ENCODE data around the gene NCKAP5L.
A peak's percentile ranks its signal among the peaks of the same experiment; 100 is the strongest.

NCKAP5L gene

GRCh38 chr12:49750027-49750995, 77.9 kb downstream of the NCKAP5L start:
- DNase-seq, result peak; percentile 80 to 93
- TF ChIP-seq POLR2A (IDR thresholded peaks at IDR 0.05; ENCODE audit: low read length) (no peak), GATA1 (IDR thresholded peaks at IDR 0.05; ENCODE audit: low read depth, low read length) (no peak)

DNA sequence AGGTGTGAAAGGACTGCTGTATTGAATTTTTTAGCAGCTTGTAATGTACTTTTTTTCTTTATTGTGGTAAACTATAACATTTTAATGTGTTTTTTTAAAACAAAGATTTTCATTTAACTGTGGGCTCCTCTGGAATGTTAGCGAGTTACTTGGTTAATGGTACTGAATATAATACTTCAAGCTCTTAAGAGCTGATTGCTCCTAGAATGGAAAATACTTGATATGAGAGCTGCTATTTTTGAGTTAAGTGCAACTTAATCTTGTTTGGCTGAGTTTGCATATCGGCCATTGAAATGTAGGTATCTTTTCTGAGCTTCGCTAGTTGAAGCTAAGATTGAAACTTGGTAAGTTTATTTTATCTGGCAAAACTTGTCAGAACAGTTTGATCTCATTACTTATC, 79.4 kb downstream of the NCKAP5L start:
- TF ChIP-seq GATA1 (IDR thresholded peaks at IDR 0.05; ENCODE audit: low read depth, low read length) (no peak), POLR2A (IDR thresholded peaks at IDR 0.05; ENCODE audit: low read length) (no peak)
- DNase-seq, result peak in 1 of 2 experiments; percentile 51

DNA sequence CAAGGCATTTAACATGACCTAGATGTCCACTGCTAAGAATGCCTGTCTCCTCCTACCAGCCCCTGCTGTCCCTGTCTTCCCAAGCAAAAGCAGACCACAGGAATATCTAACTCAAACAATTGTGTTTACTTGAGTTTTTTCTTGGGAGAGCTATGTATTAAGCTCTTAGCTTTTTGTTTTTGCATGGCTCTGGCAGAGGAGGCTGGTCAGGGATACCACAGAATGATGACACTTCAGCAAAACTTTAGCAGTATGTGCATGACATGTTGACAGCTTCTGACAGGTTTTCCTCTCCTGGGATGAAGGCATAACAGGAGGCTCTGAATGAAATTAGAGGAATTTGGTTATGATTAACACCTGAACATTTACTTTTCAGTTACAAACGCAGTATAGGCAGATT, 79.9 kb downstream of the NCKAP5L start:
- DNase-seq, result peak in 1 of 2 experiments; percentile 66
- TF ChIP-seq GATA1 (IDR thresholded peaks at IDR 0.05; ENCODE audit: low read depth, low read length) (no peak), POLR2A (IDR thresholded peaks at IDR 0.05; ENCODE audit: low read length) (no peak)

- TF ChIP-seq POLR2A (IDR thresholded peaks at IDR 0.05; ENCODE audit: low read length) (no peak), GATA1 (IDR thresholded peaks at IDR 0.05; ENCODE audit: low read depth, low read length) (no peak)
- peak; percentile 17 to 44 for DNase-seq
Observed at GRCh38 chr12:49744363-49744885, 83.8 kb downstream of the NCKAP5L start.

GRCh38 chr12:49741882-49742620, 86.2 kb downstream of the NCKAP5L start:
- DNase-seq, result peak; percentile 94 to 97
- no peak for TF ChIP-seq GATA1 (IDR thresholded peaks at IDR 0.05; ENCODE audit: low read depth, low read length)
- TF ChIP-seq POLR2A (IDR thresholded peaks at IDR 0.05; ENCODE audit: low read length), result no peak

Measured in erythroblast (primary cell).